ENCODE results near the gene TREM1.
A peak's percentile ranks its signal among the peaks of the same experiment; 100 is the strongest.
"Not testable (repeated sequence)": the region's sequence is repeated elsewhere in the genome, so short reads cannot be mapped to it uniquely, and the experiment has no call there.

Gene TREM1

GRCh38 chr6:41286544-41287346, at the start of gene TREM1:
TREM1 (minus strand) TSS chr6:41286682; CDS start chr6:41286655, 27 bp downstream.
- DNase-seq (ENCODE audit: low spot score): no peak

GRCh38 chr6:41335943-41336342, 49.5 kb upstream of the TREM1 start:
- DNase-seq (ENCODE audit: low spot score): no peak

DNA sequence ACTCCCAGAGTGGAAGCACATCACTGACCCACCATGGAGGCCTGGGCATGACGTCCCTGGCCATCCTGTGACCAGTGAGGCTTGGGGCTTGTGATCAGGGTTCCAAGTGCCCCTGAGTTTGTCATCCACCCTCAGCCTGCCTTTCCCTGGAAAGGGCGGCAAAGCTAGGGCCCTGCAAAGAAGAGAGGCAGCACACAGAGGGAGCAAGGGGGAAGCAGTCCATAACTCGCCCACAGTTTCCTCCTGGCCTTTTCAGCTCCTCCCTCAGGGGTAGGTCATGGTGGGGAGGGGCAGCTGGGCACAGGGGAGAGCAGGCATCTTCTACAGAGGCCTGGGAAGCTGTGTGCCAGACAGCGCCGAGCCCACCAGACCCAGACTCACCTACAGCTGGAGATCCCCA, 48.8 kb upstream of the TREM1 start, which contains the start of gene NCR2:
Gene NCR2 (plus strand): TSS at position 313 of the 400 bp plus-strand sequence. CDS start 269 bp downstream, outside the sequence.
- DNase-seq (ENCODE audit: low spot score): no peak

DNA sequence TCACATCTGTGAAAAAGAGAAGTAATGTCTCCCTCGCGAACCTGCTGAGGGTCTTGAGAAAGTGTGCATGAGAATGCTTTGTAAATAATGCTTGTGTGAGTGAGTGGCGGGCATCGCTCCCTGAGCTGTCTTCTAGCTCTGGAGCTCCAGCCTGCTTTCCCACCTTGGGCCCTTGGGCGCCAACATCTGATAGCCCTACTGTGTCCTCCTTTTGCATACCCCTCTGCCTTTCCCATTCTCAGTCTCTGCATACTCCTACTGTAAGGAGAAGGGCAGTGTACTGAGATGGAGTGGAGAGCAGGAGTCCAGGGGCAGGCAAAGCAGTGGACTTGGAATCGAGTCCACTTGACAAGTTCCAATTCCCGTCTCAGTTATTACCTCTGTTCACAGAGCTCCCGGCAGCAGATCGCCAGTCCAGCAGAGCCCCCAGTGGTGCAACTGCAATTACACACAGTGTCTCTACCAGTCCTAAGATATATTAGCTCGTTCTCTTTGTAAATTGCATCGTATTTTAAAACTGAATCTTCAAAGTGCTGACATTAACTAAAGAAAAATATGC, 48.1 kb upstream of the TREM1 start:
- DNase-seq (ENCODE audit: low spot score): no peak

DNA sequence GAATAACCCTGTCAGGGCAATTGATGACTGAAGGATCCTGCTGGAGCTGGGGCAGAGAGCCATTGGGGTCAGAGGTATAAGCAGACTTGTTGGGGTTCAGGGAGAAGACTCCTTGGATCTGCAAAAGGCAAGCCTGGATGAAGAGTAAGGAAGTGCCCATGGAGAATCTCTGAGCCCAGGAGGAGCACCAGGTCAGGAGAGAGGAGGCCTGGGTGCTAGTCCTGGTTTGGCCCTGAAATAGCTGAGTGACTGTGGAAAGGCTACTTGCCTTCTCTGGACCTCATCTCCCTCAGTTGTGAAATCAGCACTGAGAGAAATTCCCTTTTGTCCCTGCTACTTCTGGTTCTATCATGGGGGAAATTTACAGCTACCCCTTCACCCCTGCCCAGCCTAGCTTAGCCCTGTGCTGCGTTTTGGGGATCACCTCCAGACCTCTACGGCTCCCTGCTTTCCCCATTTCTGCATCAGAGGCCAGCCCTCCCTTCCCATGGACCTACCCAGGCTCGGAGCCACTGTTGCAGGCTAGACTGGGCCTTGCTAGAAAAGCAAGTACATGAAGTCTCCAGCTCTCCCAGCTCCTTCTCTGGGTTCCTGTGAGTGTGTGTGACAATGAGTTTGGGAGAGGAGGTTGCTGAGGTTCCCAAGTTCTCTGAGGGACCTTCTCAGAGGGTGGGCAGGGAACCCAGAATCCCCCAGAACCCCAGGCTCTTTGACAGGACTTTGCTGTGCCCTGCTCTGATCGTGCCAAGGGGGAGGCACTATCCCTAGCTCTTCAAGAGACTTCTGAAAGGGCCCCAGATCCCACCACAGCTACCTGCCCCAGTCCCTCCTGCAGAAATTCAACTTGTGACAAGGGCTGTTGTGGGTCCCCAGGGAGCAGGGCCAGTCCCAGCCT, 46.6 kb upstream of the TREM1 start:
- no peak for DNase-seq (ENCODE audit: low spot score)

DNA sequence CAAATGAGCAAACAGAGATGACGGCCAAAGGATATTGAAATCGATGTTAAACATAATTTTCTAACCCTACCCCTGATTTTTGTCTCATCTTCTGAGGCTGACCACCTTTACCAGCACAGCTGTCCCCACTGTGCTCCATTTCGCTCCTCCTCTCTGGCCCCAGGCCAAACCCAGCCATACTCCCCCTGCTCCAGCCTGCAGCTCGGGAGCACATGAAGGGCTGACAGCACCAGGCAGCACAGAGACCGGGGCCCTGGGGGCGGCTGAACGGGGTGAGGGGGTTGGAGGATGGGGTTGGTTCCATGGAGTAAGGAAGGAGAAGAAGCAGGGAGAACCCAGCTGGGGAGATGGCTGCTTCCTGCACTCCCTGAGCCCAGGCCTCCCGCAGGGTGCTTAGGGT, 45.8 kb upstream of the TREM1 start:
- no peak for DNase-seq (ENCODE audit: low spot score)

GRCh38 chr6:41331401-41332150, 45.1 kb upstream of the TREM1 start:
- DNase-seq (ENCODE audit: low spot score): no peak

DNA sequence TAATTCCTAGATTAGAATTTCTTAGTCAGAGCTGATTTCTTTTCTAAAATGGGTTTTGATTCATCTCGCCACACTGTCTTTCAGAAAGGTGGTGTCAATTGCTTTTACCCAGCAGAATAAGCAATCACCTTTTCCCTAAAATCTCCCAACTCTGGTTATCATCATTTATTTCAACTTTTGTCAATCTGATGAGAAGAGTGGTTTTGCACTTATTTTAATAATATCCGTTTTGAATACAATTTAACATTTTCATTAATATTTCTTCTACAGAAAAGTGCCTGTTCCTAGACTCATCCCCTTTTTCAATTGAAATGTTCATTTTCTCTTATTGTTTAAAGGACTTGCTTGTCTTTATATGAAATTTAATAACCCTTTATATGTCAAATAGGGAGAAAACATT, 40.7 kb upstream of the TREM1 start:
- no peak for DNase-seq (ENCODE audit: low spot score)

DNA sequence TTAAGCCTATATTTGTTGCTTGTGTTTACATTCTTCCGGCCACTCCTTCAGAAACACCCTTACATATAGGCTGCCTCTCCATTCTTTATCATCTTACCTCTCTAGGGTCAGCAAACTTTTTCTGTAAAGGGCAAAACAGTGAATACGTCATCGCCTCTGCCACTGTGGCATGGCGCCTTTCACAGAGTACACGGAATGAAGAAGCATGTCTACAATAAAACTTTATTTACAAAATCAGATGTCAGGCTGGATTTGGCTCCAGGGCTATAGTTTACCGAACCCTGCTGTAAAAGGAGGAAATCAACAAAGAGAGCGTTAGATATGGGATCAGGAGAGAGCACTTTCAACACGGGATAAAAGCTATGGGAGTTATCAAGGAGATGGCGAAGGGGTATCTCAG, 39.6 kb upstream of the TREM1 start:
- DNase-seq (ENCODE audit: low spot score): no peak

DNA sequence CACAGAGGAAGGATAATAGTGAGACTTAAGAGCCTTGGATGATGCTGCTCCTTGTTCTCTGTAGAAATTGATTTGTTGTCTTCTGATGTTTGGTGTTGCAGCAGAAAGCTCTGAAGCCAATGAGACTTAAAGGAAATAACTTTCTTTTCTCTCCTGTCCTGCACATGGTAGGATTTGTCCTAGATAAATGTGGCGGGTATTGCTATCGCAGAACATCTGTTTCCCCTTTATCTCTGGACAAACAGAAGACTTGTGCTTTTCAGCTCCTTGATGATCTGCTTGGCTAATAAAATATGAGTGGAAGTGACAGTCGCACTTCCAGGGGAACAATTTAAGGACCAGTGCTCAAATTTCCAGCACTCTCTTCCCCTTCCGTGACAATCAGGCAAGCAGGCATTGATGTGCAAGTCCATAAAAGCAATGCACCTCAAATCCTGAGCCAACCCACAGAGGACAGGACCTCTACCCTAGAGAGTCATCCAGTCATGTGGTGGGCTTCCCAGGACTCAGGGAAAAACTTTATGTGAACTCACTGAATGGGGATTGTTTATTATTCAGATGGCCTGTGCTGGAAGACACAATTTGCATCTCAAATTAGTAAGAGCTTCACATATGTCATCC, 39.1 kb upstream of the TREM1 start:
- no peak for DNase-seq (ENCODE audit: low spot score)

DNA sequence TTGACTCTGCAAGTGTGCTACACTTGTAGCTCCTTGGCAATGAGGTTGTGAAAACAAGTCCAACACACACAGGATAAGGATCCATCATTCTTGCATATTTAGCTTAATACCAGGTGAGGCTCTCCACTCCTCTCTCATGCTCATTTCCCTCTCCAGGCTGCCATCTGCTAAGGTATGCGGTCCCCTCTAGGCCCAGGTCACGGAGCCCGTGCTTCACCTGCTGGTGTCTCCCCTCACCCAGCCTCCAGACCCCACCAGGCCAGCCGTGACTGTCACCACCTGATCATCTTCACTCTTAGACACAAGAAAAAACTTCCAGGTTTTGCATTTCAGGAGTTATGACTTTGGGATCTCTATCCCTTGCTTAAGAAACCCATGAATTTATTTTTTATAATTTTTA, 34.7 kb upstream of the TREM1 start:
- DNase-seq (ENCODE audit: low spot score): no peak

DNA sequence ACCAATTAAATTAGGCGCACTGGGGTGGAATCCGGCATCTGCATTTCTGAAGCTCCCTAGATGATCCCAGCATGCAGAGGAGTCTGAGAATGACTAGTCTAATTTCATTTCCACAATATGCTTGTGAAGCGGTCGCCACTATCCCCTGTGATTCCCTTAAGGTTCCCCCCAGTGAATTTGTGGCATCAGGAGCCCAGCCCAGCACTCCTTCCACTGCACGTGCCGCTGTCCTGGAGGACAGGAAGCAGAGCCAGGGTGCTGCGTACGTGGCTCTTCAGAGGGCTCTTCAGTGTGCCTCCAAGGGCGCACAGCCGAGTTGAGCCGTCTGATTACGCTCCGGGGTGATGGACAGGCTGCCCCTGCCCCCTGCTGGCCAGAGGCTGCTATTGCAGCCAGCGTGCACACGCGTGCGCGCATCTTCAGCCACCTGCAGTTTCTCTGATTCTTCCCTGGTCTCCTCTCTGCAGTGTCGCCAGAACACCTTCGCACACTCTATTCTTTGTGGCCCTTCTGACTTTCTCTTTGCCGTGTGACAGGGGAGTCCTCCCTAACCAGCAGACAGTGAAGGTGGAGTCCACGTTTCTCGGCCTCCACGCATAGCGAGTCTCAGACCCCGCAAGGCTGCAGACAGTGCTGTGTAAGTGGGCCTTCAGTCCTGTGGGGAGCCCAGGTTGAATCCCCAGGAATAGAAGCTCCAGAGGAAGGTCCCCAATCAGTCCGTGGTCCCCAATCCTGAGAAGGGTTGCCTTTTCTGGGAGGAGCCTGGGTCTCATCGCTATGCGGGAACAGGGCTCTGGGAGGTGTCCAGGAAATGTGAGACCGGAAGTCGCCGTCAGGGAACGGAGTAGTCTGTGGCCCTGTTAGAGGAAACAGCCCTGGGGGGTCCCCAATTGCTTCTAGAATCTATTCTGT, 32.4 kb upstream of the TREM1 start:
- DNase-seq (ENCODE audit: low spot score): peak; percentile 81

GRCh38 chr6:41318261-41318653, 31.8 kb upstream of the TREM1 start:
- no peak for DNase-seq (ENCODE audit: low spot score)

DNA sequence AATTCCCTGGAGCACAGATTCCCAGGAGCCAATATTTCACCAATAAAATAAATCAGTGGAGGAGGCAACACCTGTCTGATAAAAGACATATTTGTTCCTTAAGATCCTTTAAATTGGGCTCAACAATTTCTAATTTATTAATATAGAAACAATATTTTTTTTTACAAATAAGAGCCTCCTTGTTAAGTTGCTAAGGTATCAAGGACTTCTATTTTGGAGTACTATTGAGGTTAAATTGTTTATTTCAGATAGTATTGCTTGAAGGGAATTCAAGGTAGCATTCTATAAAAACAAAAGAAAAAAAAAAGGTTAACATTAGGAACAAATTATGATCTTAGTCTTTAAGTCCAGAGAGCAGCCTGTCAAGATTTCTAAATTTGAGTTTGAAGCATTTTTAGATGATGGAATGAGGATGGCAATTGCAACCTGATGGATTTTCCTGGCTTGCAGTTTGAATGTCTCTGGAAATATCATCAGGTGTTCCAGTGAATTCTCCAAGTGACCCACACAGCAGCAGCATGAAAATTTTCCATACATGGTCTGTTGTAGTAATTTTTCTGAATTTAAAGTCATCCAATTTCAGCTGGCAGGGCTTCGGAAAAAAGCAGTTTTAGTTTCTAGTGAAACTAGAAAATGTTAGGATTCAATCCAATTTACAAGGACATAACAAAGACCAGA, 29.6 kb upstream of the TREM1 start:
- no peak for DNase-seq (ENCODE audit: low spot score)

GRCh38 chr6:41315203-41315602, 28.7 kb upstream of the TREM1 start:
- DNase-seq (ENCODE audit: low spot score): no peak

DNA sequence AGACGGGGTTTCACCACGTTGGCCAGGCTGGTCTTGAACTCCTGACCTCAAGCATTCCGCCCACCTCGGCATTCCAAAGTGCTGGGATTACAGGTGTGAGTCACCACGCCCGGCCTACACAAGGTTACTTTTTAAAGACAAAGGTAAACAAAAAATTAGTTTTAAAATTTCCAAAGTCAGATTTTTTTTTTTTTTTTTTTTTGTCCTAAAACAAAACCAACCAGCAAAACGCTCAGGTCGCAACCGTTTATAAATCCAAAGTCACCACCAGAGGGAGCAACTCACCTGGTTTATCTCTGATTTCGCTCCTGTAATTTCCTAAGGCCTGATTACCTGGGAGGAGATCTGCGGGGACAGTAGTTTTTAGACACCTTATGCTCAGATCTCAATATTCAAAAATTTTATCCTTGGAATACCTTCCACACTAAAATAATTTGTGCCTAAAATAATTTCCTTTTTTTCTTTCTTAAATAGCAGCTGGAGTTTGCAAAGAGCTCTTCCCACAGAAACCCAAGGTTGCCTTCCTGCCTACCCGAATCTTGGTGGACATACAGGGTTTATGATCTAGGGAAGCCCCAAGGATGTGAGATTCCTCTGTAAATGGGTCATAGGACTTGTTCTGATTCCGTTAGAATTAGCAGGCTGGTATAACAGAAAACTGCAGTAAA, 19.8 kb upstream of the TREM1 start:
- peak; percentile 44 for DNase-seq (ENCODE audit: low spot score)

- no peak for DNase-seq (ENCODE audit: low spot score)
These were observed 16.2 kb upstream of the TREM1 start for GRCh38 chr6:41302638-41303037.

DNA sequence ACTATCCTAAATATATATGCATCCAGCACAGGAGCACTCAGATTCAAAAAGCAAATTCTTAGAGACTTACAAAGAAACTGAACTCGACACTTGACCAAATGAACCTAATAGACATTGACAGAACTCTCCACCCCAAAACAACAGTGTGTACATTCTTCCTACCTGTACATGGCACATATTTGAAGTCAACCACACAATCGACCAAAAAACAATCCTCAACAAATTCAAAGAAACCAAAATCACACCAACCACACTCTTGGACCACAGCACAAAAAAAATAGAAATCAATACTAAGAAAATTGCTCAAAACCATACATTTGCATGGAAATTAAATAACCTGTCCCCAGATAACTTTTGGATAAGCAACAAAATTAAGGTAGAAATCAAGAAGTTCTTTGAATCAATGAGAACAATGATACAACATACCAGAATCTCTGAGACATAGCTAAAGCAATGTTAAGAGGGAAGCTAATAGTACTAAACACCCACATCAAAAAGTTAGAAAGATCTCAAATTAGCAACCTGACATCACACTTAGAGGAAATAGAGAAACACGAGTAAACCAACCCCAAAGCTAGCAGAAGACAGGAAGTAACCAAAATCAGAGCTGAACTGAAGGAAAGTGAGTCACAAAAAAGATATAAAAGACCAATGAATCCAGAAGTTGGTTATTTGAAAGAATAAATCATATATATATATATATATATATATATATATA, 12.5 kb upstream of the TREM1 start:
- peak; percentile 57 for DNase-seq (ENCODE audit: low spot score)

DNA sequence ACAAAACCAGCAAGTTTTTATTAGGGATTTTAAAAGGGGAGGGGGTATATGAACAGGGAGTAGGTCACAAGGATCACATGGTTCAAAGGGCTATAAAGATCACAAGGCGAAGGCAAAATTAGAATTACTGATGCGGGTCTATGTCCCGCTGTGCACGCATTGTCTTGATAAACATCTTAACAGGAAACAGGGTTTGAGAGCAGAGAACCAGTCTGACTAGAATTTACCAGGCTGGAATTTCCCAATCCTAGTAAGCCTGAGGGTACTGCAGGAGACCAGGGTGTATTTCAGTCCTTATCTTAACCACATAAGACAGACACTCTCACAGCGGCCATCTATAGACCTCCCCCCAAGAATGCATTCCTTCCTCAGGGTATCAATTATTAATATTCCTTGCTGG, 10.8 kb upstream of the TREM1 start:
- DNase-seq (ENCODE audit: low spot score): not testable (repeated sequence)

All from CD4-positive, alpha-beta T cell treated with Interleukin-6 at 100 ng/mL for 8 hours (primary cell).